Stimulated activated naive CD8-positive, alpha-beta T cell treated with anti-CD3 and anti-CD28 coated beads, Interleukin-15, Interleukin-2, amounts not matched to agents 100 ng/mL and 50 ng/mL, for 24 hours (primary cell): ENCODE results near the gene BCAS1.
A peak's percentile ranks its signal among the peaks of the same experiment; 100 is the strongest.

Experiments
- H3K27ac Mint-ChIP-seq: one replicate; pipeline ENCODE4 v1.8.0; 2021; ENCODE audit warnings: mild to moderate bottlenecking, mixed read lengths
- H3K27me3 Mint-ChIP-seq: one replicate; pipeline ENCODE4 v1.8.0; 2021; ENCODE audit warnings: mixed read lengths
- H3K36me3 Mint-ChIP-seq: one replicate; pipeline ENCODE4 v1.8.0; 2021; ENCODE audit warnings: low read depth, mixed read lengths
- H3K4me1 Mint-ChIP-seq: one replicate; pipeline ENCODE4 v1.8.0; 2021; ENCODE audit warnings: low read depth, mixed read lengths
- H3K4me3 Mint-ChIP-seq: one replicate; pipeline ENCODE4 v1.8.0; 2021; ENCODE audit warnings: mild to moderate bottlenecking, mixed read lengths
- H3K9me3 Mint-ChIP-seq: one replicate; pipeline ENCODE4 v1.8.0; 2021; ENCODE audit warnings: mixed read lengths

BCAS1 gene

DNA sequence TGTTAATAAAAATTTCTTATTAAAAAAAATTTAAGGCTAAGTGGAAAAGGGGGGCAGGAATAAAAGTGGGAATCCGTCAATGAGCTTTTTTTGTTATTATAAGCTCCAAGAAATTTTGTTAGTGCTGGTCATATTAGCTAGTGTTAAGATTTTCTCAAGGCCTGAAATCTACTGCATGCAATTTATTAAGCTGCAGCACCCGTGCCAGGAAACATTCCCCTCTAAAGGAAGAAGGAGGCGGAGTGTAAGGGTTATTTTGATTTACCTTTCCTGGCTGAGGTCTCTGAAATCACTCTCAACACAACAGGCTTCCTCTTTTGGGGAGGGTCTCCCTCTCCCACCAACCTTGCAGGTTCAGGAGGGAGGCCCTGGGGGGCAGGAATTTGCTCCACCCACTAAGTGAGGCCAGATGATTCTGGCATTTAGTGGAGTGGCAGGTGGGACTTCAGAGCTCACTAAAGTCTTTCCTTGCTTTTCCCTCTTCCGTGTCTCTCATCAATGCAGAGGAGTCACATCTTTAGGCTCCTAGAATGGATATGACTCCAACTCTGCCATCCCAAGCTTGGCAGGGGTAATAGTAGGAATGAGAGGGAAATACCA, 168.8 kb downstream of the BCAS1 start:
- Mint-ChIP-seq H3K4me3 (no peak overlapping the region), H3K27ac (no peak overlapping the region), H3K4me1 (peaks cover 83% of the 10 kb centered on the region)

DNA sequence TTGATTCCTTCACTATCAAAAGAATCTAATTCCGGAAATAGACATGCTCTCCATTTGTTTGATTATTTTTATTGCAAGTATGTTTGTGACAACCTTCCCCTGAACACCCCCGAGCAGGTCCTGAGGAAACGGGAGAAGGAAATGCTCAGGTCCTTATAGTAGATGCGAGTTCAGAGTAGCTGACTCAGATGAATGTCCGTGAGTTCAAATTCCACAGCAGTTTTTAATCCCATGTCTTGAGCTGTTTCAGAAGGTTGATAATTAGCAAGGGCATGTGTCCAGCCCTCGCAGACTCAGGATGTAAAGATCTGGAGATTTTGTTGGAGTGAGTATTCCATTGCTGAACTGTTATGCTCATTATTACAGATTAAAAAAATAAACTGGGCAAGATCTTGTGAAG, 169.3 kb downstream of the BCAS1 start:
- peak overlapping the region; percentile 96 for H3K27ac Mint-ChIP-seq
- H3K4me3 Mint-ChIP-seq = no peak overlapping the region
- H3K4me1 Mint-ChIP-seq = peaks cover 78% of the 10 kb centered on the region
- no peaks in the 10 kb centered on the region for H3K27me3 Mint-ChIP-seq
- no peaks in the 10 kb centered on the region for H3K9me3 Mint-ChIP-seq
- H3K36me3 Mint-ChIP-seq = no peaks in the 10 kb centered on the region

More for the DNA sequence above, 168.8 kb downstream of the BCAS1 start:
- Mint-ChIP-seq H3K9me3 (no peaks in the 10 kb centered on the region), H3K36me3 (no peaks in the 10 kb centered on the region), H3K27me3 (no peaks in the 10 kb centered on the region)

DNA sequence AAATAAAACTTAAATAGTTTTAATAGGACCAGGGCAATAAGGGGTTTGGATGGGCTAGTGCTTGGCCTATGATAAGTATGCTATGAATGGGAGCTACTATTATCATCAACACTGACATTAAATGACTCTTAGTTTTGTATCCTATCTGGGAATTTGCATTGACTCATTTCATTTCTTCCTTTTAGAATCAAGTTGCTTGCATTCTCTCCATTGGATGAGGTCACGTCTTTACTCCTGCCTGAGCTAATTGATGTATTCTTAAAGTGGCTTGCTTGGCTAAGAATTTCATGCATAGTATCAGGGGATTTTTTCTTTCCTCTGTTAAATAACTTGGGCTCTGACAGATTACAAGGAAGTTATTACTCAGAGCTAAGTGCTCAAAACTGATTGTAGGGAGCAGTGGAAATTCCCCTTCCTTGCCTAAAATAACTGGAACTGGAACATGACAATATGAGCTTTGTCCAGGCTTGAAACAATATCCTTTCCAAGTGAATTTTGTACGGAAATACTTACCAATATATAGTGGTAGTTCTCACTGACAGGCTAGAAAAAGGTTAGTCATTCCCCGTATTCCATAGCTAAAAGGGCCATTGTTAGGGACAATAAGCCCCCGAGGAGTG, 169.9 kb downstream of the BCAS1 start:
- H3K27me3 Mint-ChIP-seq = no peaks in the 10 kb centered on the region
- H3K9me3 Mint-ChIP-seq = no peaks in the 10 kb centered on the region
- H3K4me3 Mint-ChIP-seq = no peak overlapping the region
- peaks cover 74% of the 10 kb centered on the region for H3K4me1 Mint-ChIP-seq
- no peaks in the 10 kb centered on the region for H3K36me3 Mint-ChIP-seq
- peak overlapping the region; percentile 96 for H3K27ac Mint-ChIP-seq

DNA sequence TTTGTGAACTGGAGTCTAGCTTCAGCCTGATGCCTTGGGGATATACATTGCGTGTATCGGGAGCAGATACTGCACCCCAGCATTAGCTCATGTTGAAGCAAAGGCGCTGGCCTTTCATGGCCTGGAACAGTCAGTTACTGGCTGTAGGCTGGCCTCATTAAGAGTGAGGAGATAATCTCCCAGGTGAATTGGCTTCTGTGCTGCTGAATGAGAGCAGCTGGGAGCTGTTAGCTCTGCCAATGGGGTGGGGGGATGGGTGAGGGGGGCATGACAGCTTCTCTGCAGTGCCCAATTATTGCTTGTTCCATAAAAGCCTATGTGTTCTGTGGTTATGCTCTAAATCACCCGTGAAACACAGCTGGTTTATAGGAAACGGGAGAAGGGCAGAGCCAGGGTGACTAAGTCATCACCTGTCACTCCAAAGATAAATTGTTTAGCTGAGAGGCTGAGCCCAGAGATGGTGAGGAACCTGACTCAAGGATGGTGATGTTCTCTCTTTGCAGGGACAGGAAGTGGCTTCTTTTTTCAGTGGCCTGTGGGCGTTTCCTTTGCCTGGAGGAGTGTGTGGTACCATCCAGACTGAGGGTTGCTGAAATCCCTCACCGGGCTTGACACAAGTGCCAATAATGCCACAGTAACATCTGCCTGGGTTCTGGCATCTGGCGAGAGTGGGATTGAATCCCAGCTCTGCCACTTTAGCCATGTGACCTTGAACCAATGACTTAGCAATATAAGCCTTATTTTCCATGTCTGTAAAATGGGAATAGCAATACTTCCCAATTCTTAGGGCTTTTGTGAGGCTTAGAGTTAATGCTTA, 170.8 kb downstream of the BCAS1 start:
- Mint-ChIP-seq H3K27me3 (no peaks in the 10 kb centered on the region), H3K4me3 (no peak overlapping the region), H3K27ac (peak overlapping the region; percentile 96), H3K4me1 (peaks cover 78% of the 10 kb centered on the region), H3K9me3 (no peaks in the 10 kb centered on the region), H3K36me3 (no peaks in the 10 kb centered on the region)

DNA sequence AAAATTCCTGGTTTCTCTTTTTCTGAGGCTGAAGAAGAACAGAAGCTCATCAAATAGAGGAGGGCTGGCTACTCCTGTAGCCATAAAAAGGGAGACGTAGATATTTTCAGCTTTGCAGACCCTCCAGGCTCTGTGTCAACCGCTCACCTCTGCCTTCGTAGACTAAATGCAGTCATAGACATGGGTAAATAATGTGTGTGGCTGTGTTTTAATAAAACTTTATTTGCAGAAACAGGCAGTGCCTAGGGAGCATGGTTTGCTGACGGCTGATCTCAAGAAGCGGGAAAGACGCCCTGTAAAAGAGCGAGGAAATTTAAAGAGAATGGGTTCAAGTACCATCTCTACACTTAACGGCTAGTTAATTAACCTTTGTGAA, 171.8 kb downstream of the BCAS1 start:
- Mint-ChIP-seq H3K4me3 (no peak overlapping the region), H3K9me3 (no peaks in the 10 kb centered on the region), H3K4me1 (peaks cover 81% of the 10 kb centered on the region), H3K36me3 (no peaks in the 10 kb centered on the region), H3K27me3 (no peaks in the 10 kb centered on the region), H3K27ac (peak overlapping the region; percentile 96)

DNA sequence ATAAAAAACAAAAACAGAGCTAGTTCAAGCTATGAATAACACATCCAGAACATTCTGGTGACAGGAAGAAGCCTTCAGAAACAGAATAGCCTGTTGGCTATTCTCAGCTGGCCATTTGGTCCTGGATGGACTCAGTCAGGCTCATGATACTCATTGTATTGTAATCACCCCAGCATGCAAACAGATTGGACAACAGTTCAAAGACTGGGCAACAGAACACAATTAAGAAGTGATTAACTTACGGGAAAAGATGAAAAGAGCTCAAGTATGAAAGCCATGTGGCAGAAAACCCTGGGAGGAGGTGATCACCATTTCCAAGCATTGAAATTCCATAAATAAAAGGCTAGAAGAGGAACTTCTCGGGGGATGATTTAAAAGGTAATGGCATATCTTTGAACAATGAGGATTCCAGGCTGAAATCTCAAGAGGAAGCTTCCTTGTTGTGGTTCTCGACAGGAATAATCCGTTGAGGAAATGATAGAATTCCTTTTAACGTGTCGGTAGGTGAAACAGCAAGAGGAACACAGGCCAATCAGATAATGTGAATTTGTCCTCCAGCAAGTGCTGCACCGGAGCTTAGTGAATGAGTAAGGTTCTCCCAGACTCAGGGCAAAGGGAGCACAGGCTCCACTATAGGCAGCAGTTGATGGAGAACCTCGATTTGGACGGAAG, 172.4 kb downstream of the BCAS1 start:
- H3K4me3 Mint-ChIP-seq = no peak overlapping the region
- H3K27ac Mint-ChIP-seq = peak overlapping the region; percentile 96
- H3K9me3 Mint-ChIP-seq = no peaks in the 10 kb centered on the region
- peaks cover 81% of the 10 kb centered on the region for H3K4me1 Mint-ChIP-seq
- H3K36me3 Mint-ChIP-seq = no peaks in the 10 kb centered on the region
- no peaks in the 10 kb centered on the region for H3K27me3 Mint-ChIP-seq

DNA sequence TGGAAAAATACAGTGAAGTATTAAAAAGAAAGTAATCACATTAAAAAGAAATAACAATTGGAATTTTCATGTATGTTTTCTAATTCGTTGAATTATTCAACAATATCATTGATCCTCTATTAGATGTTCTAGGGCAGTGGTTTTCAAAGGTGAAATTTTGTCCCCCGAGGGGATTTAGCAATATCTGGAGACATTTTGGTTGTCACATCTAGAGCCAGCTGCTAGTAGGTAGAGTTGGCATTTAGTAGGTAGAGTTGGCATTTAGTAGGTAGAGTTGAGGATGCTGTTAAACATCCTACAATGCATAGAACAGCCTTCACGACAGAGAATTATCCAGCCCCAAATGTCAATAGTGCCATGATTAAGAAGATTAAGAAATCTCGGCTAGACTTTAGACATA, 173.7 kb downstream of the BCAS1 start:
- Mint-ChIP-seq H3K27me3 (no peaks in the 10 kb centered on the region), H3K4me1 (peaks cover 82% of the 10 kb centered on the region), H3K27ac (no peak overlapping the region), H3K9me3 (peaks cover 4% of the 10 kb centered on the region), H3K4me3 (no peak overlapping the region), H3K36me3 (no peaks in the 10 kb centered on the region)

DNA sequence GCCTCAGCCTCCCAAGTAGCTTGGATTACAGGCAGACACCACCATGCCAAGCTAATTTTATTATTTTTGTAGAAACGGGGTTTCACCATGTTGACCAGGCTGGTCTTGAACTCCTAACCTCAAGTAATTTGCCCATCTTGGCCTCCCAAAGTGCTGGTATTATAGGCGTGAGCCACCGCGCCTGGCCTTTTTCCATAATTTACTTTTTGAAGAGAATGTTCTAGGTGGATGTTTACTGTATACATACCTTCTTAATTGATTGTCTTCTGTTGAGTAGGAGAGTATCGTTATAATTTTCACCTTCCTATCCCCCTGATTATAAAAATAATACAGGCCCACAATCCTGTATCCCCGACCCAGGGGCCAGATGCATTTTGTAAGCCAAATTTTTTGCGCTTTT, 174.4 kb downstream of the BCAS1 start:
- Mint-ChIP-seq H3K36me3 (no peaks in the 10 kb centered on the region), H3K4me3 (no peak overlapping the region), H3K27me3 (no peaks in the 10 kb centered on the region), H3K27ac (no peak overlapping the region), H3K9me3 (peaks cover 4% of the 10 kb centered on the region), H3K4me1 (peaks cover 81% of the 10 kb centered on the region)

DNA sequence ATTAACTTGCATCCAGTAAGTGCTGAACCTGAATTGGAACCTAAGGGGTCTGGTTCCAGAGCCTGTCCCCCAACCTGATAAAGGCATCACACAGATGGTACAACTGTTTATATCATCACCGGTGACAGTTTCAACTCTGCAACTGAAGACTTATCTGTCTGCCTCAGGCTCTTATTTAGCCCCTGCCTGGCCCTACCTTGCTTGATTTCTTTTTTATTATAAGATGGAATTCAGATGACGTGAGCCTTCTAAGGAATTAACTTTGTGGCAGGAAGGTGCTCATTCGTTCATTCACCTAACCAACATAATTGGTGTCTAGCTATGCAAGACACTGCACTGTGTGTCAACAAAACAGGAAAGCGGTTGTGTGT, 175.0 kb downstream of the BCAS1 start:
- Mint-ChIP-seq H3K9me3 (peaks cover 4% of the 10 kb centered on the region), H3K36me3 (no peaks in the 10 kb centered on the region), H3K27ac (peak overlapping the region; percentile 10), H3K4me1 (peaks cover 81% of the 10 kb centered on the region), H3K27me3 (no peaks in the 10 kb centered on the region), H3K4me3 (no peak overlapping the region)

DNA sequence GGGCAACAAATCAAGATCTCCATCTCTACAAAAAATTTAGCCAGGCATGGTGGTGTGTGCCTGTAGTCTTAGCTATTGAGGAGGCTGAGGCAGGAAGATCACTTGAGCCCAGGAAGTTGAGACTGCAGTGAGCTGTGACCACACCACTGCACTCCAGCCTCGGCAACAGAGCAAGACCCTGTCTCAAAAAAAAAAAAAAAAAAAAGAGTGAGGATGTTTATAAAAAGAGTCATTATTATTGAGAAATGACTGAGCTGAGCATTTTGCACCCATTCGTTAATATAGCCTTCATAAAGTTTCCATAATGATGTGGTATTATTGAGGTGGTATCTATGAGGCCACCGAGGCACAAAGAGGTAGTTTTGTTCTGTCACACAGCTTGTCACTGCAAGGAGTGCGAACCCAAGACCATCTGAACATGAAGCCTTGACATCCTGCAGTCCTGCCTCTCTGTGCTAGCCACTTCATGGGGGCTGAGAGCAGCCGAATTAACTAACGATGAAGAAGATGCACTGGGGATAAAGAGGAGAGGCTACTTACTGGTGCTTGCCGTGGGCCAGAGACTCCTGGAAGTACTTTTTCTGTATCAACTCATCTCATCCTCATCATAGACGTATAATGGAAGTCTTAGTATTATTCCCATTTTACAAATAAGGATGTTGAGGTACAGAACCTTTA, 175.5 kb downstream of the BCAS1 start:
- H3K4me1 Mint-ChIP-seq = peaks cover 80% of the 10 kb centered on the region
- peak overlapping the region; percentile 83 for H3K27ac Mint-ChIP-seq

More for the DNA sequence above, 175.5 kb downstream of the BCAS1 start:
- Mint-ChIP-seq H3K36me3 (no peaks in the 10 kb centered on the region), H3K4me3 (peak overlapping the region; percentile 5), H3K27me3 (no peaks in the 10 kb centered on the region), H3K9me3 (peaks cover 4% of the 10 kb centered on the region)
